ENCODE results near the gene CGGBP1.

CGGBP1 gene

GRCh38 chr3:88036221-88036620 is 22.6 kb downstream of the CGGBP1 start:
- no peak for TF ChIP-seq CTCF (conservative IDR thresholded peaks at IDR 0.05)
- H3K27ac ChIP-seq: no peak overlapping the region

- H3K27ac ChIP-seq: no peak overlapping the region
- no peak for TF ChIP-seq CTCF (conservative IDR thresholded peaks at IDR 0.05)
Observed at GRCh38 chr3:88034491-88035275, 24.1 kb downstream of the CGGBP1 start.

GRCh38 chr3:88033808-88034207 is 25.0 kb downstream of the CGGBP1 start:
- no peak overlapping the region for H3K27ac ChIP-seq
- TF ChIP-seq CTCF (conservative IDR thresholded peaks at IDR 0.05): no peak

GRCh38 chr3:88033079-88033478 is 25.7 kb downstream of the CGGBP1 start:
- no peak overlapping the region for H3K27ac ChIP-seq
- no peak for TF ChIP-seq CTCF (conservative IDR thresholded peaks at IDR 0.05)

GRCh38 chr3:88032245-88032644 is 26.6 kb downstream of the CGGBP1 start:
- peak overlapping the region; percentile 43 for H3K27ac ChIP-seq
- no peak for TF ChIP-seq CTCF (conservative IDR thresholded peaks at IDR 0.05)

GRCh38 chr3:88031642-88032077 is 27.1 kb downstream of the CGGBP1 start:
- no peak for TF ChIP-seq CTCF (conservative IDR thresholded peaks at IDR 0.05)
- H3K27ac ChIP-seq: peak overlapping the region; percentile 43

GRCh38 chr3:88030210-88030609 is 28.6 kb downstream of the CGGBP1 start:
- no peak for TF ChIP-seq CTCF (conservative IDR thresholded peaks at IDR 0.05)
- no peak overlapping the region; the same call in 1 of the 2 replicates for H3K27ac ChIP-seq

All from VCaP (cell line).